D341Med (cell line): ENCODE measurements around the gene LANCL1.
A peak's percentile ranks its signal among the peaks of the same experiment; 100 is the strongest.
"Not testable (repeated sequence)": the region's sequence is repeated elsewhere in the genome, so short reads cannot be mapped to it uniquely, and the experiment has no call there.

Experiments used
- DNase-seq: peaks from one replicate; pipeline ENCODE4 v3.0.0; 2012; ENCODE audit warnings: low spot score

Gene LANCL1

DNA sequence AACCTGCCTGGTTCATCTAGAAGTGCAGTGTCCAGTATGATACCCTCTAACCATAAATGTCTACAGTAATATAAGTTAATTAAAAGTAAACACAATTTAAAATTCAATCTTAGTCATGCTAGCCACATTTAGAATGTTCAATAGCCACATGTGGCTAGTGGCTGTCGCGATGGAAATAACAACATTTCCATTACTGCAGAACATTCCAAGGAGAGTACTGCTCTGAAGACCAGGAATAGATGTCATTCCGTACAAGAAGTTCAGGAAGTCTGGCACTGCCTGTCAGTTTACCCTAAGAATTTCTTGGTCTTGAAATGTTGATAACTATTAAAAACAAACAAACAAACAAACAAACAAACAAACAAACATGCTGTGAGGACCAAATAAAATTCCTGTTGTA lies 17.2 kb downstream of the LANCL1 start:
- no peak for DNase-seq

DNA sequence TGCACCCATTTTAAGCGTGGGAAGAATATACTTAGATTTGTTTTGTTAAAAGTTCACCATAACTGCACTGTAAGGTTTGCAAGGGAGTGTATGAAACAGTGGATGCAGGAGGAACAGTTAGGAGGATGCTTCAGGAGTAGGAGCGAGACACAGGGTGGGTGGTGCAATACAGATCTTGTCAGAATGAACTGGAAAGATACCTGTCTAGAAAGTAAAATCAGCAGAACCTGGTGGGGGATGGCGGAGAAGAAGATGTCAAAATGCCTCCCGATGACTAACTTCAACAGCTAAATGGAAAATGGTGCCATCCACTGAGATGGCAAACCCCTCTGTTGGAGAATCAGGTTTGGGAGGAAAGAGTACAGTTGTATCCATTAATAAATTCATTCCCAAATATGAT lies 18.2 kb downstream of the LANCL1 start:
- no peak for DNase-seq

GRCh38 chr2:210456571-210456970 lies 20.0 kb downstream of the LANCL1 start:
- no peak for DNase-seq

- DNase-seq: no peak
Observed at GRCh38 chr2:210454336-210454735, 22.2 kb downstream of the LANCL1 start.

DNA sequence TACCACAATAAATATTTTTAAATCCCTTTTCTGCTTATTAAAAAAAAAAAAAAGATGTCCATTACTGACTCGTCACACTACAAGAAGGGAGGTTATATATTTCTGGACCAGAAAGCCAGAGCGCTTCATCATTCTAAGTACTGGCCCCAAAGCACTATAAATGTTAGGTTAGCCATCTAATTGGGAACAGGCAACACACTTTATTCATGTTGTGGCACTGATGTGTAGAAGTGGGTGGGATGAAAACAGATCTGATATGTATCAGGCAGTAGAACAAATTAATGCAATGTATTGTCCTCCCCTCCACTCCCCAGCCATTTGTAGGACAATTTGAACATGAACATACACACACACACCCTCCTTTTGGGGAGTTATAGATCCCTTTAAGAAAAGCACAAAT lies 24.4 kb downstream of the LANCL1 start:
- DNase-seq: no peak

DNA sequence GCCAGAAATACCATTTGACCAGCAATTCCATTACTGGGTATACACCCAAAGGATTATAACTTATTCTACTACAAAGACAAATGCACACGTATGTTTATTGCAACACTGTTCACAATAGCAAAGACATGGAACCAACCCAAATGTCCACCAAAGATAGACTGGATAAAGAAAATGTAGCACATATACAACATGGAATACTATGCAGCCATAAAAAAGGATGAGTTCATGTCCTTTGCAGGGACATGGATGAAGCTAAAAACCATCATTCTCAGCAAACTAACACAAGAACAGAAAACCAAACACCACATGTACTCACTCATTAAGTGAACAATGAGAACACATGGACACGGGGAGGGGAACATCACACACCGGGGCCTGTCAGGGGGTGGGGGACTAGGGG lies 25.6 kb downstream of the LANCL1 start:
- not testable (repeated sequence) for DNase-seq

DNA sequence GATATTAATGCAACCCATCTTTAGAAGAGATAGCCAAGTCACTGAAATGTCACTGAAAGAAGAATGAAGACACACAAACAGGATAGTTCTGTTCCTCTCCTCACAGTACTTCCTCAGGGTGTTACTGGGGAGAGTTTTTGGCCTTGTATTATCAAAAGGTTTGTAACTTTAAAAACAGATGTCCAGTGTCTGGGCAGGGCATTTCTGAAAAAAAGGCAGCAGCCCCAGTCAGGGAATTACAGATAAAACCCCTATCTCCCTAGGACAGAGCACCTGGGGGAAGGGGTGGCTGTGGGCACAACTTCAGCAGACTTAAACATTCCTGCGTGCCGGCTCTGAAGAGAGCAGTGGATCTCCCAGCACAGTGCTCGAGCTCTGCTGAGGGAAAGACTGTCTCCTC lies 30.8 kb downstream of the LANCL1 start:
- DNase-seq: no peak

DNA sequence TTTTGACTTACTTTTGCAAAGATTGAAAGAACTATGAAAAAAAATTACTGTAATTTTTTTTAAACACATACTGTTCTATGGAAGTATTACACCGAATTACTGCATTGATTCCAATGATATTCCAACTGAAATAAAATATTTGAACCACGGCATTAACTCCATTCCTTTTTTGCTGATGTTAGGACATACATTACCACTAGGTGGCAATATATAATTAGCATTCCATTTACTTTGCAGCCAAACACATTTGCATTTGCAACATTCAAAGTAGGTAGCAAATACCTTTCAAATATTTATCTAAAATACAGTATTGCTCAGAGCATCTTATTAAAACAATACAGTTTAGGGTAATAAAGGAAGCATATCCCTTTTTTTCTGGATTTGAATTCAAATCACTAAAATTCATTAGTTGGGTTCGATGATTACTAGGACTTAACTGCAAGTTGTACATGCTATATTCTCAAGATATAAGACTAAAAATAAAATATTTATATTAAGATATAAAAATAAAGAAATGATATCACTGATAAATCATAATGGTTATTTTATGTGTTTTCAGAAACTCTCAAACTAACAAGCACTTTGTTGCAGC lies 31.3 kb downstream of the LANCL1 start:
- peak; percentile 28 for DNase-seq

- no peak for DNase-seq
Observed at GRCh38 chr2:210443527-210443926, 33.0 kb downstream of the LANCL1 start.

GRCh38 chr2:210442878-210443277 lies 33.7 kb downstream of the LANCL1 start:
- DNase-seq: no peak

GRCh38 chr2:210442457-210442856 lies 34.1 kb downstream of the LANCL1 start:
- no peak for DNase-seq

DNA sequence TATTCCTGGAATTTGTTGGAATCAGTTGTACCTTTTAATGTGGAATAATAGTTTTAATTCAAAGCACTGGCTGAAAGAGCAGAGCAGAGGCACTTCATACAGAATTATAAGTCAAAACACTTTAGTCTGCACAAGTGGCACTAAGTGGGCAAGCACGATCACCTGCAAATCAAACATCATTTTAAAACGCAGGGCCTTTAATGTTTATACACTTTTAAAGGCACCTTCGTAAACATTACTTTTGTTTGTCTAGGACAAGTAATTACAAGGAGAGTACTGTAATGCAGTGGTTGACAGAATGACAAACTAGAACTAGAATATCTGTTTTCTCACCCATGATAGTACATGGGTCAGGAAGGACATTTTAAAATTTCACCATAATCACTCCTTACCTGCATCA lies 36.4 kb downstream of the LANCL1 start:
- DNase-seq: no peak

- no peak for DNase-seq
Observed at GRCh38 chr2:210435439-210435838, 41.1 kb downstream of the LANCL1 start.

DNA sequence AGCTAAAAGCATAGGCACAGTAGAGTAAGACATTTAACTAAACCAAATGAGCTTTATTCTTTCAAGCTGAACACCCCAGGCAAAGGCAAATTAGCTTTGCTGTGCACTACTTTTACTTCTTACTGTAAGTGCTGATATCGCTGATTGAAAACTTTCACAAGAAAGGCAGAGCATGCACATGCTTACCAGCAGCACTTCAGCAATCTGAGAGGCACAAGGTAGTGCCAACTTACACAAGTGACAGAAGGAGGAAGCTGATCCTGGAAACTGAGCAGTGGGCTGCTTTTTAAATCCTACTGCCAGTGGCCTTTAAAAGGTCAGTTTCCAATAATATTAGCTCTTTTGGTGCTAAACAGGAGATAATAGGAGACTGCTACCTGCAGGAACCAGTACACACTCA lies 43.9 kb downstream of the LANCL1 start:
- no peak for DNase-seq

GRCh38 chr2:210429403-210430137 lies 47.0 kb downstream of the LANCL1 start:
- DNase-seq: no peak

GRCh38 chr2:210428393-210429179 lies 48.0 kb downstream of the LANCL1 start:
- no peak for DNase-seq

DNA sequence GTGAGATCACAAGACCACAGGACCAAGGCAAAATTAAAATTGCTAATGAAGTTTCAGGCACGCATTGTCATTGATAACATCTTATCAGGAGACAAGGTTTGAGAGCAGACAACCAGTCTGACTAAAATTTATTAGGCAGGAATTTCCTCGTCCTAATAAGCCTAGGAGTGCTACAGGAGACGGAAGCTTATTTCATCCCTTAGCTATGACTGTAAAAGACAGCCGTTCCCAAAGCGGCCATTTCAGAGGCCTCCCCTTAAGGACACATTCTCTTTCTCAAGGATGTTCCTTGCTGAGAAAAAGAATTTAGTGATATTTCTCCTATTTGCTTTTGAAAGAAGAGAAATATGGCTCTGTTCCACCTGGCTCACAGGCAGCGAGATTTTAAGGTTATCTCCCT lies 49.2 kb downstream of the LANCL1 start:
- not testable (repeated sequence) for DNase-seq

DNA sequence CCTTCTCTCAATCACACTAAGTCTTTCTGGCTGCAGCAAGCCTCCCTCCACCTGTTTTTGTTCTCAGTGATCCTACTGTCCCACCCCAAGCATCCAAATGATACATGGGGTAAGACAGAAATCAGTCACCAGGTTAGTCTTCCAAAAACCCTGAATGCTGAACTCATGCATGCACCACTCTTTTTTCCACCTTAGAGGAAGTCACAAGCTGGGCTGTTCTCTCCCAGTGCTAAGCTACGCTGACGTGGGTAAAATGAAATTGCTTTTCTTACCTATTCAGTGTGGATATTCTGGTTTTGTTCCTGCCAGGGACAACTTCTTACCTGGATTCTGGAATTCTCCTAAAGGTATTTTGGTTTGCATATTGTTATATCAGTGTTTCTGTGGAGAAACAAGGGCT lies 54.2 kb downstream of the LANCL1 start:
- no peak for DNase-seq

DNA sequence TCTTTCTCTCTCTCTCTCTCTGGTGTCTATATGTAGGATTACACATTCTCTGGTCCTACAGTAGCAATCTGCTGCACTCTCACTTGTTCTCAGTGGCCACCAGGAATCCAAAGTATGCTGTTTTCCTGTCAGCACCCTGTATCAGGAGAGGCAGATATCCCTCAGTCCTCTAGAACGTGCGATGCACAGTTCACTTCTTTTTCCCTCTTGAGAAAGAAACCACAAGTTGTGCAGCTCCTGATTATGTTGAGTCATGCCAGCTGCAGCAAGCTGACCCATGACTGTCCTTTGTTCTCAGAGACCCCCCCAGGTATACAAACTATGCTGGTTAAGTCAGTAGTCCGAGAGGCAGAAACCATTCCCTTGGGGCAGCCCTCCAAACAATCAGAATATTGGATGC lies 54.6 kb downstream of the LANCL1 start:
- no peak for DNase-seq

- DNase-seq: no peak
Observed at GRCh38 chr2:210412660-210413059, 63.9 kb downstream of the LANCL1 start.

DNA sequence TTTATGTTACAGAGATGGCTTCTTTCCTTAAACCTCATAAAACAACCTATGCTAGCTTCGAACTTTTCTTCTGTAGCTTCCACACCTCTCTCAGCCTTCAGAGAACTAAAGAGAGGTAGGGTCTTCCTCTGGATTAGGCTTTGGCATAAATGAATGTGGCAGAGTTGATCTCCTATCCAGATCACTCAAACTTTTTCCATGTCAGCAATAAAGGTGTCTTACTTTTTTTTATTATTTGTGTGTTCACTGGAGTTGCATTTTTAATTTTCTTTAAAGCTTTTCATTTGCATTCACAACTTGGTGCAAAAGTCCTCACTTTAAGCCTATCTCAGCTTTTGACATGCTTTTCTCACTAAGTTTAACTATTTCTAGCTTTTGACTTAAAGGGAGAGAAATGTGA lies 66.0 kb downstream of the LANCL1 start:
- no peak for DNase-seq

GRCh38 chr2:210399440-210400041 lies 77.0 kb downstream of the LANCL1 start:
- no peak for DNase-seq

- no peak for DNase-seq
Observed at GRCh38 chr2:210392469-210392881, 84.1 kb downstream of the LANCL1 start.
